GM23248 (cell line): ENCODE measurements around the gene KIF1A.

Source experiments
- EZH2 ChIP-seq: fragments of 200-600 bp; sonication (generic); IDR thresholded peaks from 2 replicates; pipeline ENCODE4 v1.6.1; 2018; ENCODE audit warnings: antibody characterized with exemption, mild to moderate bottlenecking; ENCODE audit not compliant: insufficient read depth, poor library complexity, severe bottlenecking
- EZH2phosphoT487 ChIP-seq: fragments of 200-600 bp; sonication (generic); IDR thresholded peaks from 2 replicates; pipeline ENCODE4 v1.6.1; 2018; ENCODE audit warnings: antibody characterized with exemption, moderate library complexity, mild to moderate bottlenecking, low read depth; ENCODE audit not compliant: insufficient read depth

- TF ChIP-seq EZH2 (no peak), EZH2phosphoT487 (no peak)
Observed at GRCh38 chr2:240792629-240793312, 27.2 kb downstream of the KIF1A start.
